GM18507 (cell line): ENCODE data around the gene RPL41.
"Not testable (repeated sequence)": the region's sequence is repeated elsewhere in the genome, so short reads cannot be mapped to it uniquely, and the experiment has no call there.

Experiments used
- DNase-seq: peaks from one replicate; pipeline ENCODE4 v3.0.0; 2011; ENCODE audit warnings: low read depth; ENCODE audit not compliant: insufficient read length; ENCODE audit errors: extremely low spot score
- FAIRE-seq: peaks from 2 replicates; lab custom pipeline; 2011; peaks lifted over from hg19 to GRCh38; lab: Jason Lieb, UNC

The RPL41 gene

GRCh38 chr12:56101045-56101444 is 15.4 kb upstream of the RPL41 start:
- no peak for DNase-seq
- FAIRE-seq, result no peak

GRCh38 chr12:56102683-56103065 is 13.8 kb upstream of the RPL41 start:
- DNase-seq, result no peak
- no peak for FAIRE-seq

GRCh38 chr12:56103066-56103711 is 13.2 kb upstream of the RPL41 start:
- DNase-seq (no peak), FAIRE-seq (no peak)

GRCh38 chr12:56103823-56104108 is 12.7 kb upstream of the RPL41 start:
- FAIRE-seq (no peak), DNase-seq (no peak)

- peak; percentile 97 for FAIRE-seq
- DNase-seq, result peak; percentile 95
Observed at GRCh38 chr12:56104109-56104814, 12.2 kb upstream of the RPL41 start, which contains the start of gene PA2G4. Gene PA2G4 (plus strand): TSS chr12:56104559. CDS start chr12:56104738, 179 bp downstream.

- FAIRE-seq (no peak), DNase-seq (no peak)
Observed at GRCh38 chr12:56104815-56105608, 11.4 kb upstream of the RPL41 start.

- no peak for FAIRE-seq
- no peak for DNase-seq
Observed at GRCh38 chr12:56105609-56105902, 10.9 kb upstream of the RPL41 start.

- DNase-seq (no peak), FAIRE-seq (no peak)
Observed at GRCh38 chr12:56107242-56107641, 9.2 kb upstream of the RPL41 start.

GRCh38 chr12:56110571-56110970 is 5.9 kb upstream of the RPL41 start:
- no peak for FAIRE-seq
- no peak for DNase-seq

- FAIRE-seq (no peak), DNase-seq (no peak)
Observed at GRCh38 chr12:56114084-56114483, 2.3 kb upstream of the RPL41 start.

- no peak for FAIRE-seq
Observed at GRCh38 chr12:56115329-56115728, 1.1 kb upstream of the RPL41 start.

GRCh38 chr12:56117082-56117706 is 761 bp downstream of the RPL41 start:
- DNase-seq, FAIRE-seq: not testable (repeated sequence)

More at GRCh38 chr12:56115329-56115728, 1.1 kb upstream of the RPL41 start:
- DNase-seq, result no peak

- peak; percentile 98 for FAIRE-seq
- DNase-seq, result peak; percentile 82
Observed at GRCh38 chr12:56117778-56118687, 1.6 kb downstream of the RPL41 start, which contains the start of gene ZC3H10. Gene ZC3H10 (plus strand): TSS chr12:56118266. CDS start chr12:56120563, 2,297 bp downstream.

GRCh38 chr12:56118688-56119357 is 2.4 kb downstream of the RPL41 start:
- DNase-seq, result no peak

GRCh38 chr12:56119361-56119796 is 2.9 kb downstream of the RPL41 start:
- peak; percentile 67 for FAIRE-seq
- peak; percentile 40 for DNase-seq

More at GRCh38 chr12:56118688-56119357, 2.4 kb downstream of the RPL41 start:
- FAIRE-seq, result no peak

GRCh38 chr12:56120158-56120846 is 3.9 kb downstream of the RPL41 start:
- DNase-seq (no peak), FAIRE-seq (no peak)

- DNase-seq, result no peak
Observed at GRCh38 chr12:56121204-56121870, 4.9 kb downstream of the RPL41 start.

More at GRCh38 chr12:56121204-56121870, 4.9 kb downstream of the RPL41 start:
- no peak for FAIRE-seq
